K562 (cell line): ENCODE measurements around the gene NUTF2. TPM values are rescaled to one million over a fixed set of nuclear protein-coding genes. Genes with fewer than 3 reads are reported as not detected.

Source experiments
- BACH1 ChIP-seq: fragments of 200-800 bp; sonication (Bioruptor generic); IDR thresholded peaks from 2 replicates; pipeline ENCODE4 v1.6.1; 2016; ENCODE audit warnings: missing genetic modification characterization, missing compliant biosample characterization
- CREB1 ChIP-seq, 2 experiments: sonication (generic) in 1 of 2; formaldehyde crosslinking in 1 of 2; IDR thresholded peaks; 2 replicates each; pipeline versions ENCODE4 v1.6.1 to v1.8.0; 2012 to 2022; ENCODE audit warnings: inconsistent platforms in 1 of 2, mild to moderate bottlenecking in 1 of 2, missing genetic modification reagents in 1 of 2, moderate library complexity in 1 of 2
- FOSL1 ChIP-seq: fragments of 200-800 bp; sonication (Bioruptor generic); conservative IDR thresholded peaks from 2 replicates; pipeline ENCODE4 v1.6.1; 2016; ENCODE audit warnings: missing genetic modification characterization, missing compliant biosample characterization
- JUN ChIP-seq, 2 experiments: sonication (generic) in 1 of 2; formaldehyde crosslinking in 1 of 2; IDR thresholded peaks; 2 replicates each; pipeline versions ENCODE4 v1.6.1 to v1.8.0; 2012 to 2022; ENCODE audit warnings: borderline replicate concordance in 2 of 2, mild to moderate bottlenecking in 2 of 2, improper control_type of control experiment in 1 of 2, low read depth in 1 of 2, low read length in 1 of 2, missing genetic modification reagents in 1 of 2
- RFX1 ChIP-seq: fragments of 450-650 bp; IDR thresholded peaks from 2 replicates; pipeline ENCODE4 v1.6.1; 2016; ENCODE audit warnings: mild to moderate bottlenecking, moderate library complexity
- SNIP1 ChIP-seq: fragments of 450-650 bp; IDR thresholded peaks from 2 replicates; pipeline ENCODE4 v1.7.1; 2017; ENCODE audit warnings: low read depth, mild to moderate bottlenecking
- SRSF3 ChIP-seq: fragments of 200-400 bp; formaldehyde crosslinking; IDR thresholded peaks from 2 replicates; pipeline ENCODE4 v1.6.1; 2016; ENCODE audit warnings: mild to moderate bottlenecking, low read length, moderate library complexity; ENCODE audit not compliant: insufficient read depth
- TAL1 ChIP-seq: fragments of 450-650 bp; IDR thresholded peaks from 2 replicates; pipeline ENCODE4 v1.6.1; 2016; ENCODE audit warnings: mild to moderate bottlenecking
- ZNF311 ChIP-seq: fragments of 250-450 bp; sonication (Bioruptor Pico); IDR thresholded peaks from 2 replicates; pipeline ENCODE4 v1.4.0; 2020; ENCODE audit warnings: mild to moderate bottlenecking, moderate library complexity
- ZNF324 ChIP-seq: fragments of 250-450 bp; sonication (Bioruptor Pico); IDR thresholded peaks from 2 replicates; pipeline ENCODE4 v1.4.0; 2020; ENCODE audit warnings: mild to moderate bottlenecking
- polyA plus RNA-seq, 8 experiments: library from polyadenylated mRNA; depleted of rRNA in 4 of 8; stranded (reverse) in 5 of 8; unstranded in 3 of 8; fragments of >200 nt; fragmentation: Nextera tagmentation in 2 of 8; fragmentation: Illumina TruSeq in 1 of 8; extraction: Ambion mirVana in 2 of 8; extraction: Trizol in 1 of 8; gene quantifications; 2 replicates each; pipeline versions ENCODE4 v1.2.1 to v1.2.3, GENCODE V29; 2011 to 2014; ENCODE audit warnings: inconsistent platforms in 1 of 8, missing spikeins in 1 of 8
- total RNA-seq, 7 experiments: library from RNA; depleted of rRNA in 6 of 7; stranded (reverse); fragments of >200 nt in 6 of 7; fragmentation: Illumina TruSeq in 2 of 7; extraction: Trizol in 2 of 7; gene quantifications; 2 replicates each; pipeline versions ENCODE4 v1.2.1 to v1.2.3, GENCODE V29; 2011 to 2021; ENCODE audit warnings: low replicate concordance in 1 of 7
- TF ChIP-seq, protein P1 (sequence below), 2 experiments: fragments of 450-650 bp; IDR thresholded peaks; 2 replicates each; pipeline ENCODE4 v1.6.1; 2018; ENCODE audit warnings: mild to moderate bottlenecking in 2 of 2, low read depth in 1 of 2; ENCODE audit not compliant: partially characterized antibody in 2 of 2
- TF ChIP-seq, protein P2 (sequence below): fragments of 200-400 bp; formaldehyde crosslinking; IDR thresholded peaks from 2 replicates; pipeline ENCODE4 v1.6.1; 2017; ENCODE audit warnings: mild to moderate bottlenecking, low read depth, low read length, moderate library complexity
- TF ChIP-seq, protein P3 (sequence below): fragments of 150-350 bp; conservative IDR thresholded peaks from 2 replicates; pipeline ENCODE4 v1.6.1; 2014; ENCODE audit warnings: low read length
- TF ChIP-seq, protein P4 (sequence below): fragments of 450-650 bp; formaldehyde crosslinking; IDR thresholded peaks from 2 replicates; pipeline ENCODE4 v1.4.0; 2020; ENCODE audit warnings: mild to moderate bottlenecking

Gene NUTF2
- total and polyA plus RNA-seq, 9 of the 15 experiments (the other 6 are each of a cell fraction or from before 2014, with no cell fraction given), result 106 to 248 (median 147) TPM

DNA sequence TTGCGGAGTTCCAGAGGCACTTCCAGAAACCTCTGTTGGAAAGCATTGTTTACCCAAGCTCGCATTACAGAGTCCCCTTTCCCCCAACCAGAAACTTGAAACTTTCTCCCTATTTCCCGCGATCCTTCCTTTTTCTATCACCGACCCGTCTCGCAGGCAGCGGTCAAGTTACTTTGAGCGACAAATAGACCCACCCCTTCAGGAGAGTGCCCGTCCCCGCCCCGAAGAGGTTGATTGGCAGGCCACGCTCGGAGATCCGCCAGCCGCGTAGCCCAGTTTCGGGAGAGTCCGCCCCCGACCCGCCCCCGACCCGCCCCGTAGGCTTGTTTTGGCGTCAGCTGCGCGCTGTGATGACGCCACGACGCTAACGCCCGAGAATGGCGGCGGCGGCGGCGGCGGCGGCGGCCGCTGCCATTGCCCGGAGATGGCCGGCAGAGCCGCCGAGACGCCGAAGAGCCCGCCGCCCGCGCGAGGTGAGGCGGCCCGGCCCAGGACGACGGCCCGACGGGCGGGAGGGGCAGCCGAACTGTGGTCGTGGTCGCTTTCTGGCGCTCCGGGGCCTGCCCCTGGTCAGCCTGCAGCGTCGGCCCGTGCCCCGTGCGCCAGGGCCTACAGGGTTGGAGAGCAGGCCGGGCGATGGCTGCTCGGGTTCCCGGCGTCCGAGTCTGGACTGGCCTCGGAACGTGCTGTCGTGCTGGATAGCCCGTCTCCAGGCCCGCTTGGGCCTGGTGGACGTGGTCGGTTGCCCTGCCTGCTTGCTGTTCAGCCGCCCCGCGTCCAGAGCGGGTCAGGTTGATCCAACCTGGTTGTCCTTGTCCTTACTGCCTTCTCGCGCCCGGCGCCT lies 46.4 kb downstream of the NUTF2 start, which contains the start of gene PSKH1 (continued):
- TF ChIP-seq, protein P1, sequence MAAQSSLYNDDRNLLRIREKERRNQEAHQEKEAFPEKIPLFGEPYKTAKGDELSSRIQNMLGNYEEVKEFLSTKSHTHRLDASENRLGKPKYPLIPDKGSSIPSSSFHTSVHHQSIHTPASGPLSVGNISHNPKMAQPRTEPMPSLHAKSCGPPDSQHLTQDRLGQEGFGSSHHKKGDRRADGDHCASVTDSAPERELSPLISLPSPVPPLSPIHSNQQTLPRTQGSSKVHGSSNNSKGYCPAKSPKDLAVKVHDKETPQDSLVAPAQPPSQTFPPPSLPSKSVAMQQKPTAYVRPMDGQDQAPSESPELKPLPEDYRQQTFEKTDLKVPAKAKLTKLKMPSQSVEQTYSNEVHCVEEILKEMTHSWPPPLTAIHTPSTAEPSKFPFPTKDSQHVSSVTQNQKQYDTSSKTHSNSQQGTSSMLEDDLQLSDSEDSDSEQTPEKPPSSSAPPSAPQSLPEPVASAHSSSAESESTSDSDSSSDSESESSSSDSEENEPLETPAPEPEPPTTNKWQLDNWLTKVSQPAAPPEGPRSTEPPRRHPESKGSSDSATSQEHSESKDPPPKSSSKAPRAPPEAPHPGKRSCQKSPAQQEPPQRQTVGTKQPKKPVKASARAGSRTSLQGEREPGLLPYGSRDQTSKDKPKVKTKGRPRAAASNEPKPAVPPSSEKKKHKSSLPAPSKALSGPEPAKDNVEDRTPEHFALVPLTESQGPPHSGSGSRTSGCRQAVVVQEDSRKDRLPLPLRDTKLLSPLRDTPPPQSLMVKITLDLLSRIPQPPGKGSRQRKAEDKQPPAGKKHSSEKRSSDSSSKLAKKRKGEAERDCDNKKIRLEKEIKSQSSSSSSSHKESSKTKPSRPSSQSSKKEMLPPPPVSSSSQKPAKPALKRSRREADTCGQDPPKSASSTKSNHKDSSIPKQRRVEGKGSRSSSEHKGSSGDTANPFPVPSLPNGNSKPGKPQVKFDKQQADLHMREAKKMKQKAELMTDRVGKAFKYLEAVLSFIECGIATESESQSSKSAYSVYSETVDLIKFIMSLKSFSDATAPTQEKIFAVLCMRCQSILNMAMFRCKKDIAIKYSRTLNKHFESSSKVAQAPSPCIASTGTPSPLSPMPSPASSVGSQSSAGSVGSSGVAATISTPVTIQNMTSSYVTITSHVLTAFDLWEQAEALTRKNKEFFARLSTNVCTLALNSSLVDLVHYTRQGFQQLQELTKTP (IDR thresholded peaks at IDR 0.05; ENCODE audit: low read depth in 1 of 2, partially characterized antibody in 2 of 2), result no peak
- TF ChIP-seq CREB1 (IDR thresholded peaks at IDR 0.05) (peak; percentile 98), CREB1 (CRISPR knock-in tag; IDR thresholded peaks at IDR 0.05) (peak; percentile 95), FOSL1 (tag) (no peak), JUN (IDR thresholded peaks at IDR 0.05; ENCODE audit: borderline replicate concordance, low read depth, low read length) (no peak), JUN (CRISPR knock-in tag; IDR thresholded peaks at IDR 0.05; ENCODE audit: borderline replicate concordance) (peak; percentile 84), ZNF311 (CRISPR knock-in tag) (no peak), BACH1 (tag) (no peak; the same call in 1 of the 2 replicates), SRSF3 (no peak), RFX1 (no peak), TAL1 (no peak), ZNF324 (no peak), SNIP1 (no peak)
- TF ChIP-seq, protein P2, sequence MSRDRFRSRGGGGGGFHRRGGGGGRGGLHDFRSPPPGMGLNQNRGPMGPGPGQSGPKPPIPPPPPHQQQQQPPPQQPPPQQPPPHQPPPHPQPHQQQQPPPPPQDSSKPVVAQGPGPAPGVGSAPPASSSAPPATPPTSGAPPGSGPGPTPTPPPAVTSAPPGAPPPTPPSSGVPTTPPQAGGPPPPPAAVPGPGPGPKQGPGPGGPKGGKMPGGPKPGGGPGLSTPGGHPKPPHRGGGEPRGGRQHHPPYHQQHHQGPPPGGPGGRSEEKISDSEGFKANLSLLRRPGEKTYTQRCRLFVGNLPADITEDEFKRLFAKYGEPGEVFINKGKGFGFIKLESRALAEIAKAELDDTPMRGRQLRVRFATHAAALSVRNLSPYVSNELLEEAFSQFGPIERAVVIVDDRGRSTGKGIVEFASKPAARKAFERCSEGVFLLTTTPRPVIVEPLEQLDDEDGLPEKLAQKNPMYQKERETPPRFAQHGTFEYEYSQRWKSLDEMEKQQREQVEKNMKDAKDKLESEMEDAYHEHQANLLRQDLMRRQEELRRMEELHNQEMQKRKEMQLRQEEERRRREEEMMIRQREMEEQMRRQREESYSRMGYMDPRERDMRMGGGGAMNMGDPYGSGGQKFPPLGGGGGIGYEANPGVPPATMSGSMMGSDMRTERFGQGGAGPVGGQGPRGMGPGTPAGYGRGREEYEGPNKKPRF, result no peak
- TF ChIP-seq, protein P3, sequence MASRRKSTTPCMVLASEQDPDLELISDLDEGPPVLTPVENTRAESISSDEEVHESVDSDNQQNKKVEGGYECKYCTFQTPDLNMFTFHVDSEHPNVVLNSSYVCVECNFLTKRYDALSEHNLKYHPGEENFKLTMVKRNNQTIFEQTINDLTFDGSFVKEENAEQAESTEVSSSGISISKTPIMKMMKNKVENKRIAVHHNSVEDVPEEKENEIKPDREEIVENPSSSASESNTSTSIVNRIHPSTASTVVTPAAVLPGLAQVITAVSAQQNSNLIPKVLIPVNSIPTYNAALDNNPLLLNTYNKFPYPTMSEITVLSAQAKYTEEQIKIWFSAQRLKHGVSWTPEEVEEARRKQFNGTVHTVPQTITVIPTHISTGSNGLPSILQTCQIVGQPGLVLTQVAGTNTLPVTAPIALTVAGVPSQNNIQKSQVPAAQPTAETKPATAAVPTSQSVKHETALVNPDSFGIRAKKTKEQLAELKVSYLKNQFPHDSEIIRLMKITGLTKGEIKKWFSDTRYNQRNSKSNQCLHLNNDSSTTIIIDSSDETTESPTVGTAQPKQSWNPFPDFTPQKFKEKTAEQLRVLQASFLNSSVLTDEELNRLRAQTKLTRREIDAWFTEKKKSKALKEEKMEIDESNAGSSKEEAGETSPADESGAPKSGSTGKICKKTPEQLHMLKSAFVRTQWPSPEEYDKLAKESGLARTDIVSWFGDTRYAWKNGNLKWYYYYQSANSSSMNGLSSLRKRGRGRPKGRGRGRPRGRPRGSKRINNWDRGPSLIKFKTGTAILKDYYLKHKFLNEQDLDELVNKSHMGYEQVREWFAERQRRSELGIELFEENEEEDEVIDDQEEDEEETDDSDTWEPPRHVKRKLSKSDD, result no peak
- TF ChIP-seq, protein P4, sequence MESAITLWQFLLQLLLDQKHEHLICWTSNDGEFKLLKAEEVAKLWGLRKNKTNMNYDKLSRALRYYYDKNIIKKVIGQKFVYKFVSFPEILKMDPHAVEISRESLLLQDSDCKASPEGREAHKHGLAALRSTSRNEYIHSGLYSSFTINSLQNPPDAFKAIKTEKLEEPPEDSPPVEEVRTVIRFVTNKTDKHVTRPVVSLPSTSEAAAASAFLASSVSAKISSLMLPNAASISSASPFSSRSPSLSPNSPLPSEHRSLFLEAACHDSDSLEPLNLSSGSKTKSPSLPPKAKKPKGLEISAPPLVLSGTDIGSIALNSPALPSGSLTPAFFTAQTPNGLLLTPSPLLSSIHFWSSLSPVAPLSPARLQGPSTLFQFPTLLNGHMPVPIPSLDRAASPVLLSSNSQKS (CRISPR knock-in tag), result no peak
